Thyroid gland (tissue), 4 donors: Measurements from ENCODE around the gene AQP3. TPM values are rescaled to one million over a fixed set of nuclear protein-coding genes. Genes with fewer than 3 reads are reported as not detected.
"Not testable (repeated sequence)": the region's sequence is repeated elsewhere in the genome, so short reads cannot be mapped to it uniquely, and the experiment has no call there.

Experiments used
- DNase-seq, 2 donors: peaks; one replicate each; pipeline ENCODE4 v3.0.0-alpha.2; 2019
- H3K27ac ChIP-seq, 3 donors: fragments of 200-600 bp; sonication (generic); 1 replicate in 2 of 3; 2 replicates in 1 of 3; pipeline ENCODE4 v1.5.1; 2016 to 2019; ENCODE audit warnings: mild to moderate bottlenecking in 1 of 3, moderate library complexity in 1 of 3
- H3K27me3 ChIP-seq: fragments of 200-600 bp; sonication (generic); one replicate; pipeline ENCODE4 v1.5.1; 2019
- H3K36me3 ChIP-seq, 2 donors: fragments of 200-600 bp; sonication (generic); one replicate each; pipeline ENCODE4 v1.5.1; 2016 to 2019
- H3K4me1 ChIP-seq, 2 donors: fragments of 200-600 bp; sonication (generic); one replicate each; pipeline ENCODE4 v1.5.1; 2017 to 2019
- H3K4me3 ChIP-seq, 3 donors: fragments of 200-600 bp; sonication (generic); replicated peaks in 1 of 3; 1 replicate in 2 of 3; 2 replicates in 1 of 3; pipeline ENCODE4 v1.5.1; 2016; ENCODE audit warnings: mild to moderate bottlenecking in 1 of 3
- H3K9me3 ChIP-seq: fragments of 200-600 bp; sonication (generic); one replicate; pipeline ENCODE4 v1.5.1; 2017
- POLR2A ChIP-seq, 2 donors: fragments of 450-650 bp; IDR thresholded peaks; one replicate each; pipeline ENCODE4 v1.6.1; 2017; ENCODE audit warnings: antibody characterized with exemption in 2 of 2, mild to moderate bottlenecking in 2 of 2, moderate library complexity in 1 of 2
- WGBS, 2 donors: methylation state at CpG; one replicate each; pipeline ENCODE4 v1.1.5; 2017; 5-methylcytosine and 5-hydroxymethylcytosine counted together
- intact Hi-C: fragments of 100-400 bp; cut with DNase I; formaldehyde crosslinking; loops from one replicate; pipeline ENCODE4 v1.15.1; 2023
- total RNA-seq, 4 donors: library from RNA; depleted of rRNA; stranded (reverse); fragments of >200 nt; gene quantifications; one replicate each; pipeline ENCODE4 v1.2.3, GENCODE V29; 2016
- TF ChIP-seq, protein P1 (sequence below), 6 experiments: fragments of 200-600 bp in 3 of 6; fragments of 450-650 bp in 3 of 6; sonication (generic) in 3 of 6; IDR thresholded peaks; one replicate each; pipeline ENCODE4 v1.5.1; 2016 to 2019; ENCODE audit warnings: antibody characterized with exemption in 6 of 6, mild to moderate bottlenecking in 2 of 6, inconsistent platforms in 1 of 6, moderate library complexity in 1 of 6

AQP3 gene
- total RNA-seq, 4 donors from 2014 or later, result 1.0 to 4.3 (median 2.5) TPM

DNA sequence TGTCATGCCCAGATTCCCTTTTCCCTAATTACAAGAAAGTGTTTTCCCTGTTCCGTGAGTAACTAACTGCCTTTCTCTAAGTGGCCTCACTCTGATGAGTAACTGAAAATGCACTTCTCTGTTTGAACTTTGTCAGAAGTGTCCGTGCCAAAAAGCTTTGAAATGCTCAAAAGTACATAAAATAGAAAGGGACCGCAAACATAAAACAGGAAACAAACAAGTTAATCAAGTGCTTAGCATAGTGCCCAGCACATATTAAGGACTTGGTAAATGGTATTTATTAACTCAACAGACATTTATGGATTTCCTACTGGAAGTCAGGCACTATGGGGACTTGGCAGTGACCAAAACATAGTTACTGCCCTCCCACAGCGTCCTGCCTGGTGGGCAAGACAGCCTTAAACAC is 22.3 kb downstream of the AQP3 start:
- DNase-seq, result no peak
- H3K27me3 ChIP-seq, result no peaks in the 10 kb centered on the region
- TF ChIP-seq, protein P1, sequence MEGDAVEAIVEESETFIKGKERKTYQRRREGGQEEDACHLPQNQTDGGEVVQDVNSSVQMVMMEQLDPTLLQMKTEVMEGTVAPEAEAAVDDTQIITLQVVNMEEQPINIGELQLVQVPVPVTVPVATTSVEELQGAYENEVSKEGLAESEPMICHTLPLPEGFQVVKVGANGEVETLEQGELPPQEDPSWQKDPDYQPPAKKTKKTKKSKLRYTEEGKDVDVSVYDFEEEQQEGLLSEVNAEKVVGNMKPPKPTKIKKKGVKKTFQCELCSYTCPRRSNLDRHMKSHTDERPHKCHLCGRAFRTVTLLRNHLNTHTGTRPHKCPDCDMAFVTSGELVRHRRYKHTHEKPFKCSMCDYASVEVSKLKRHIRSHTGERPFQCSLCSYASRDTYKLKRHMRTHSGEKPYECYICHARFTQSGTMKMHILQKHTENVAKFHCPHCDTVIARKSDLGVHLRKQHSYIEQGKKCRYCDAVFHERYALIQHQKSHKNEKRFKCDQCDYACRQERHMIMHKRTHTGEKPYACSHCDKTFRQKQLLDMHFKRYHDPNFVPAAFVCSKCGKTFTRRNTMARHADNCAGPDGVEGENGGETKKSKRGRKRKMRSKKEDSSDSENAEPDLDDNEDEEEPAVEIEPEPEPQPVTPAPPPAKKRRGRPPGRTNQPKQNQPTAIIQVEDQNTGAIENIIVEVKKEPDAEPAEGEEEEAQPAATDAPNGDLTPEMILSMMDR (IDR thresholded peaks at IDR 0.05), result no peak
- no peak for TF ChIP-seq POLR2A (IDR thresholded peaks at IDR 0.05)
- H3K4me1 ChIP-seq, result no peaks in the 10 kb centered on the region
- H3K9me3 ChIP-seq, result no peaks in the 10 kb centered on the region
- intact Hi-C loops, result no loop called here
- no peaks in the 10 kb centered on the region for H3K36me3 ChIP-seq
- no peak overlapping the region for H3K27ac ChIP-seq
- WGBS, 2 donors, result 61 to 75% methylated on average over 4 of the region's 4 CpGs
- H3K4me3 ChIP-seq, result no peak overlapping the region

DNA sequence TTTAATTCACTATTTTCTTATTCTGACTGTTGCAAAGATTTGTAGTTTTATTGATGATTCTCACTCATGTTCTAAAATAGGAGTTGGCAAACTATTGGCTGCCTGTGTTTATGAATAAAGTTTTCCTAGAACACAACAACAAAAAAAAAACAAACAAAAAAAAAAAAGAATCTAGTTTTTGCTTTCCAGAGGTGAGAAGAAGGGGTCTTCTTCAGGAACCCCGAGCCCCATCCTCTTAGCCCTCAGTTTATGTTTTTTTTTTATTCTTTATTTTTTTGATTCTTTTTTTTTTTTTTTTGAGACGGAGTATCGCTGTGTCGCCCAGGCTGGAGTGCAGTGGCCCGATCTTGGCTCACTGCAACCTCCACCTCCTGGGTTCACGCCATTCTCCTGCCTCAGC is 22.9 kb downstream of the AQP3 start:
- H3K9me3 ChIP-seq, H3K27ac ChIP-seq, H3K36me3 ChIP-seq, H3K4me1 ChIP-seq, H3K27me3 ChIP-seq, DNase-seq, intact Hi-C loops, H3K4me3 ChIP-seq: not testable (repeated sequence)
- WGBS, 2 donors, result 92% methylated on average over 6 of the region's 6 CpGs

DNA sequence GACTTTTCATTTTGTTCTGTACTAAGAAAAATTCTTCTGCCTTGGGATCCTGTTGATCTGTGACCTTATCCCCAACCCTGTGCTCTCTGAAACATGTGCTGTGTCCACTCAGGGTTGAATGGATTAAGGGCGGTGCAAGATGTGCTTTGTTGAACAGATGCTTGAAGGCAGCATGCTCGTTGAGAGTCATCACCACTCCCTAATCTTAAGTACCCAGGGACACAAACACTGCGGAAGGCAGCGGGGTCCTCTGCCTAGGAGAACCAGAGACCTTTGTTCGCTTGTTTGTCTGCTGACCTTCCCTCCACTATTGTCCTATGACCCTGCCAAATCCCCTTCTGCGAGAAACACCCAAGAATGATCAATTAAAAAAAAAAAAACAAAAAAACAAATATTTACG is 23.4 kb downstream of the AQP3 start:
- H3K4me1 ChIP-seq, intact Hi-C loops, H3K9me3 ChIP-seq, H3K36me3 ChIP-seq, H3K27me3 ChIP-seq, H3K4me3 ChIP-seq, DNase-seq, H3K27ac ChIP-seq: not testable (repeated sequence)
- WGBS, 2 donors, result 60% methylated on average over 7 of the region's 7 CpGs; no CpG with 5 or more reads in 1 of the 2 donors

DNA sequence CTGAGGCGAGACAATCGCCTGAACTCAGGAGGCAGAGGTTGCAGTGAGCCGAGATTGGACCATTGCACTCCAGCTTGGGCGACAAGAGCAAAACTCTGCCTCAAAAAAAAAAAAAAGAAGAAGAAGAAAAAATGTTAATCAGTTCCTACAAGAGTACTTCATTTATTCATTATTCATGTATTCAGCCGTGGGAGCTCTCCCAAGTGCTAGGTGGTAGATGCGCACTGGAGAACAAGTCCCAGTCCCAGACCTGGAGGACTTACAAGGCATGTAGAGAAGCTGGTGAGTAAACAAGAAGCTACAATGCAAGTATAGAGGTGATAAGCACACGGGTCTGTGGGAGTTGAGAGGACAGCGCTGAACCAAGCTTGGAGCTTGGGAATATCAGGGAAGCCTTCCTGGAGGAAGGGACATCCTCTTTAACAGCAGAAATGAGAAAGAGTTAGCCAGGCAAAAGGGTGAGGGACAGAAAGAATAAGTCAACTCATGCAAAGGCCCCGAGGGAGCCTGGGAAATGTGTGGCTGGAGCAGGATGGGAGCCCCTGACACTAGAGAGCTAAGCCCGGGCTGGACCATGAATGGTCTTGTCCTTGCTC is 27.6 kb downstream of the AQP3 start:
- intact Hi-C loops, result no loop called here
- H3K36me3 ChIP-seq, result no peaks in the 10 kb centered on the region
- H3K9me3 ChIP-seq, result no peaks in the 10 kb centered on the region
- no peak for DNase-seq
- 75 to 76% methylated on average over 10 of the region's 10 CpGs for WGBS, 2 donors
- peaks cover 11 to 13% of the 10 kb centered on the region in 2 donors for H3K4me1 ChIP-seq
- TF ChIP-seq POLR2A (IDR thresholded peaks at IDR 0.05), result no peak
- TF ChIP-seq, protein P1 (IDR thresholded peaks at IDR 0.05), result no peak
- no peaks in the 10 kb centered on the region for H3K27me3 ChIP-seq
- no peak overlapping the region for H3K4me3 ChIP-seq
- no peak overlapping the region for H3K27ac ChIP-seq

DNA sequence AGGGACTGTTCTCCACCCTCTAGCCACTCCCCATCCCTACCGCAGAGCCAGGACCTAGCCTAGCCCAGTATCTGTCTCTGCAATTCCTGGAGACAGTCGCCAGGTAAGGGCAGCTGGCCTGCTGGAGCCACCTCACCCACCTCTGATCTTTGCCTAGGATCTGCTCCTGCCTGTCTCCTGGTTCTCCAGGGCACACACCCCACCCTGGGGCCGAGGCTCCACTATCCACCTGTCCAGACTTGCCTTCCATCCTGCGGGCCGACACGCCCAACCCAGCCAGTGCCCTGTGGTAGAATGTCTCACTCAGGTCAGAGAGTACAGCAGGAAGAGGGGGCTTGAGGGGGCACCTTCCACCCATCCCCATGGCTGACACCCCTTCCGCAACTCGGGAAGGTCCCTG is 29.3 kb downstream of the AQP3 start:
- H3K27ac ChIP-seq, result no peak overlapping the region

DNA sequence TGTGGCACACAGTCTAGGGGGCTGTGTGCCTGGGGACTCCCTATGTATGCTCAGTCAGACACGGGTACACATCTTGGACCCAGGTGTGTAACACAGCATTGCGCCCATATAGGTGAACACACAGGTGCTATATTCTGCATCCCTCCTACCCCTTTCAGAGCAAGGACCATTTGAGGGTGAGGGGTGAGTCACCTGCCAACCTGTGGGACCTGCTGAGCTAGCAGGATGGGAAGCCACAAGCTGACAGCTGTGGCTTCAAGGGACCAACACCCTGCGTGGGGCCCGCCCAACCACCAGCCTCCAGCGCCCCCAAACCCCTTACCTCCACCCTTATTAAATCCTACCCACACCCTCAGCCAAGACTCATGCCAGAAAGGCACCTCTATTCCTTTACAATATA is 30.4 kb downstream of the AQP3 start:
- H3K36me3 ChIP-seq, result no peaks in the 10 kb centered on the region
- 66 to 70% methylated on average over 5 of the region's 5 CpGs for WGBS, 2 donors

More for the DNA sequence above, 29.3 kb downstream of the AQP3 start:
- TF ChIP-seq, protein P1 (IDR thresholded peaks at IDR 0.05), result no peak
- no peak for TF ChIP-seq POLR2A (IDR thresholded peaks at IDR 0.05)
- H3K27me3 ChIP-seq, result no peaks in the 10 kb centered on the region
- no peaks in the 10 kb centered on the region for H3K9me3 ChIP-seq
- DNase-seq, result no peak
- intact Hi-C loops, result no loop called here
- 99 to 100% methylated on average over 2 to 8 of the region's 8 CpGs for WGBS, 2 donors
- no peak overlapping the region for H3K4me3 ChIP-seq
- no peaks in the 10 kb centered on the region for H3K36me3 ChIP-seq
- peaks cover 13 to 18% of the 10 kb centered on the region in 2 donors for H3K4me1 ChIP-seq

More for the DNA sequence above, 30.4 kb downstream of the AQP3 start:
- no peak overlapping the region for H3K27ac ChIP-seq
- intact Hi-C loops, result loop anchor here (2.0 kb wide), 1 partner anchor 42 kb away; no protein-coding TSS in a partner anchor
- H3K4me1 ChIP-seq, result peaks cover 13 to 18% of the 10 kb centered on the region in 2 donors
- H3K9me3 ChIP-seq, result no peaks in the 10 kb centered on the region
- no peaks in the 10 kb centered on the region for H3K27me3 ChIP-seq
- no peak overlapping the region for H3K4me3 ChIP-seq
- TF ChIP-seq, protein P1 (IDR thresholded peaks at IDR 0.05), result no peak
- DNase-seq, result no peak
